Measurements from ENCODE around the gene MEX3D. TPM values are rescaled to one million over a fixed set of nuclear protein-coding genes. Genes with fewer than 3 reads are reported as not detected.

MEX3D gene
- total and polyA plus RNA-seq, 2 donors (not counting 1 experiment from before 2014, with no cell fraction given): 0.73 to 3.0 TPM

DNA sequence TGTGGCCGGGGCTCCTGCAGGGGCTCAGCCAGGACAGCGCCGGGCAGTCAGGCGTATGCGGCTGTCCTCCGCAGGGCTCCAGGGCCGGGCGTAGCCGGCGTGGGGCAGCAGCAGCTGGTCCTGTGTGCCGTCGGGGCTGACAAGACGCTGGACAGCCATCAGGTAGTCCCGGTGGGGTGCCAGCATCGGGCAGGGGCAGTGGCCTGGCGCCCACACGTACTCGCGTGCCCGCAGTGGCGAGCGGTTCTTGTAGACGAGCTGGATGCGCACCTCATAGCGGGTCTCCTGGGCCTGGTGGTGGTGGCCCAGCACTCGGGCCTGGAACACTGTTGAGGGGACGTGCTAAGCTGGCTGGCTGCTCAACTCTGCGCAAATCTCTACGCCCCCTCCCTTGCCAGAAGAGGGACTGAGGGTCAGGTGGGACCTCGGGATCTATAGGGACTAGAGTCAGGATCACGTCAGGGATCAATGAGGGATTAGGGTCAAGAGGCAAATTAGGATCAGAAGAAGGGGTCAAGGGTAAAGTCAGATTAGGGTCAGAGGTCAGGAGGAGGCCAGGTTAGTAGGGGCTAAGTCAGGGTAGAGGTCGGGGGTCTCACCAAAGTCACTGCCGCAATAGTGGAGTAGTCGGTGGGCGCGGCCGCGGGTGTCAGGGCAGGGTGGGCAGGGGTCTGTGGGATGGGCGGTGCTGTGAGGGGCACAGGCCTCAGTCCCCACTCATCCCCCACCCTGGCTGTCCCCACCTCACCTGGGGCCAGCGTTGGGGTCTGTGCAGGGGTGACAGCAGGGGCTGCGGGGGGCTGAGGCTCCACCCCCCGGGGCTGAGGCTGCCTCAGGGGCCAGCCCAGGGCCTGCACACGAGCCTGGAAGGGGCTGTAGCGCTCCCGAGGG lies 61.9 kb downstream of the MEX3D start:
- H3K27ac Mint-ChIP-seq: no peak overlapping the region
- CTCF ChIA-PET: interaction anchor here (0.8 kb wide), 1 partner anchor 15 kb away, joined by 3 read pairs; the partner anchor contains the start of gene REEP6

DNA sequence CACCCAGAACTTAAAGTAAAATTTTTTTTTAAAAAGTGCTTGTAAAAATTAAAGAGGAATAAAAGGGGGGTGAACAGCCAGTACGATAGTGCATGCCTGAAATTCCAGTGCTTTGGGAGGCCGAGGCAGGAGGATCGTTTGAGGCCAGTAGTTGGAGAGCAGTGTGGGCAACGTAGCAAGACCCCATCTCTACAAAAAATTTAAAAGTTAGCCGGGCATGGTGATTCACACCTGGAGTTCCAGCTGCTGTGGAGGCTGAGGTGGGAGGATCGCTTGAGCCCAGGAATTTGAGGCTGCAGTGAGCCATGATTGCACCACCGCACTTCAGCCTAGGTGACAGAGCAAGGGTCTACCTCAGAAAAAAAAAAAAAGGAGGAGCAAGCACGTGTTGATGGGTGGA lies 63.1 kb downstream of the MEX3D start:
- CTCF ChIA-PET: no interaction called here
- H3K27me3 Mint-ChIP-seq: peaks cover 29% of the 10 kb centered on the region
- H3K4me3 Mint-ChIP-seq: no peak overlapping the region
- Histone ChIP-seq H3K4me3 (ENCODE audit: control extremely low read depth in 1 of 5, extremely low read depth in 1 of 5, insufficient read depth in 1 of 5, low read depth in 2 of 5, low read length in 4 of 5) (no peak overlapping the region), H3K36me3 (replicated peaks in 1 of 2; ENCODE audit: control extremely low read depth in 1 of 2, control insufficient read depth in 1 of 2, extremely low read depth in 1 of 2, insufficient read depth in 2 of 2, low read length in 1 of 2) (no peaks in the 10 kb centered on the region), H3K79me2 (ENCODE audit: control insufficient read depth, insufficient read depth, low read length) (no peaks in the 10 kb centered on the region), H3K9ac (ENCODE audit: low read length) (no peak overlapping the region), H3K4me1 (ENCODE audit: control insufficient read depth in 2 of 2, insufficient read depth in 2 of 2, low read length in 2 of 2) (peaks cover 16 to 21% of the 10 kb centered on the region in 2 donors), H3K27me3 (replicated peaks in 1 of 4; ENCODE audit: control extremely low read depth in 1 of 4, control insufficient read depth in 3 of 4, insufficient read depth in 4 of 4, low read length in 3 of 4) (peaks cover 0 to 69% (median 18%) of the 10 kb centered on the region in 4 experiments), H3K9me3 (ENCODE audit: control extremely low read depth in 1 of 3, control insufficient read depth in 2 of 3, insufficient read depth in 1 of 3, low read length in 2 of 3) (peaks cover 0 to 56% (median 7%) of the 10 kb centered on the region in 3 donors), H2AFZ (ENCODE audit: insufficient read depth, low read depth, low read length, poor library complexity, severe bottlenecking) (no peak overlapping the region), H3K4me2 (replicated peaks; ENCODE audit: low read depth, low read length, poor library complexity, severe bottlenecking) (no peak overlapping the region), H3K27ac (ENCODE audit: low read length in 2 of 2) (no peak overlapping the region), H4K20me1 (ENCODE audit: control insufficient read depth, insufficient read depth, low read length, poor library complexity, severe bottlenecking) (no peaks in the 10 kb centered on the region)
- intact Hi-C loops (cut with micrococcal nuclease): no loop called here
- TF ChIP-seq EZH2 (IDR thresholded peaks at IDR 0.05; ENCODE audit: borderline replicate concordance, insufficient read depth, low read depth, low read length, poor library complexity, severe bottlenecking): no peak
- TF ChIP-seq, protein P1, sequence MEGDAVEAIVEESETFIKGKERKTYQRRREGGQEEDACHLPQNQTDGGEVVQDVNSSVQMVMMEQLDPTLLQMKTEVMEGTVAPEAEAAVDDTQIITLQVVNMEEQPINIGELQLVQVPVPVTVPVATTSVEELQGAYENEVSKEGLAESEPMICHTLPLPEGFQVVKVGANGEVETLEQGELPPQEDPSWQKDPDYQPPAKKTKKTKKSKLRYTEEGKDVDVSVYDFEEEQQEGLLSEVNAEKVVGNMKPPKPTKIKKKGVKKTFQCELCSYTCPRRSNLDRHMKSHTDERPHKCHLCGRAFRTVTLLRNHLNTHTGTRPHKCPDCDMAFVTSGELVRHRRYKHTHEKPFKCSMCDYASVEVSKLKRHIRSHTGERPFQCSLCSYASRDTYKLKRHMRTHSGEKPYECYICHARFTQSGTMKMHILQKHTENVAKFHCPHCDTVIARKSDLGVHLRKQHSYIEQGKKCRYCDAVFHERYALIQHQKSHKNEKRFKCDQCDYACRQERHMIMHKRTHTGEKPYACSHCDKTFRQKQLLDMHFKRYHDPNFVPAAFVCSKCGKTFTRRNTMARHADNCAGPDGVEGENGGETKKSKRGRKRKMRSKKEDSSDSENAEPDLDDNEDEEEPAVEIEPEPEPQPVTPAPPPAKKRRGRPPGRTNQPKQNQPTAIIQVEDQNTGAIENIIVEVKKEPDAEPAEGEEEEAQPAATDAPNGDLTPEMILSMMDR (IDR thresholded peaks at IDR 0.05): no peak
- 78% methylated on average over 4 of the region's 8 CpGs for WGBS (ENCODE audit: insufficient coverage)
- no peak for DNase-seq
- H3K9me3 Mint-ChIP-seq (ENCODE audit: insufficient read depth): no peaks in the 10 kb centered on the region
- H3K4me1 Mint-ChIP-seq: peaks cover 10% of the 10 kb centered on the region
- no peak overlapping the region for H3K27ac Mint-ChIP-seq
- ATAC-seq (ENCODE audit: low read depth): no peak
- POLR2A ChIA-PET: no interaction called here

More for the DNA sequence above, 61.9 kb downstream of the MEX3D start:
- WGBS (ENCODE audit: insufficient coverage): 91% methylated on average over 38 of the region's 45 CpGs
- ATAC-seq (ENCODE audit: low read depth): no peak
- intact Hi-C loops (cut with micrococcal nuclease): no loop called here
- peaks cover 38% of the 10 kb centered on the region for H3K27me3 Mint-ChIP-seq
- no peak overlapping the region for H3K9ac ChIP-seq (ENCODE audit: low read length)
- H3K4me1 ChIP-seq (ENCODE audit: control insufficient read depth in 2 of 2, insufficient read depth in 2 of 2, low read length in 2 of 2): peaks cover 16 to 21% of the 10 kb centered on the region in 2 donors
- no peaks in the 10 kb centered on the region for H3K36me3 ChIP-seq (replicated peaks in 1 of 2; ENCODE audit: control extremely low read depth in 1 of 2, control insufficient read depth in 1 of 2, extremely low read depth in 1 of 2, insufficient read depth in 2 of 2, low read length in 1 of 2)
- no peak overlapping the region for H2AFZ ChIP-seq (ENCODE audit: insufficient read depth, low read depth, low read length, poor library complexity, severe bottlenecking)
- TF ChIP-seq, protein P1 (IDR thresholded peaks at IDR 0.05): no peak
- no peak for TF ChIP-seq EZH2 (IDR thresholded peaks at IDR 0.05; ENCODE audit: borderline replicate concordance, insufficient read depth, low read depth, low read length, poor library complexity, severe bottlenecking)
- peaks cover 0 to 58% (median 7%) of the 10 kb centered on the region in 3 donors for H3K9me3 ChIP-seq (ENCODE audit: control extremely low read depth in 1 of 3, control insufficient read depth in 2 of 3, insufficient read depth in 1 of 3, low read length in 2 of 3)
- peak overlapping the region; percentile 14 for H3K4me3 Mint-ChIP-seq
- peaks cover 0 to 78% (median 18%) of the 10 kb centered on the region in 4 experiments for H3K27me3 ChIP-seq (replicated peaks in 1 of 4; ENCODE audit: control extremely low read depth in 1 of 4, control insufficient read depth in 3 of 4, insufficient read depth in 4 of 4, low read length in 3 of 4)
- peaks cover 10% of the 10 kb centered on the region for H3K4me1 Mint-ChIP-seq
- no peak overlapping the region for H3K4me2 ChIP-seq (replicated peaks; ENCODE audit: low read depth, low read length, poor library complexity, severe bottlenecking)
- H3K27ac ChIP-seq (ENCODE audit: low read length in 2 of 2): no peak overlapping the region
- H3K79me2 ChIP-seq (ENCODE audit: control insufficient read depth, insufficient read depth, low read length): no peaks in the 10 kb centered on the region
- no peak for DNase-seq
- no peaks in the 10 kb centered on the region for H3K9me3 Mint-ChIP-seq (ENCODE audit: insufficient read depth)
- H3K4me3 ChIP-seq (ENCODE audit: control extremely low read depth in 1 of 5, extremely low read depth in 1 of 5, insufficient read depth in 1 of 5, low read depth in 2 of 5, low read length in 4 of 5): no peak overlapping the region
- POLR2A ChIA-PET: no interaction called here
- H4K20me1 ChIP-seq (ENCODE audit: control insufficient read depth, insufficient read depth, low read length, poor library complexity, severe bottlenecking): no peaks in the 10 kb centered on the region
